Measurements from ENCODE around the gene KDM6A.
"Not testable (repeated sequence)": the region's sequence is repeated elsewhere in the genome, so short reads cannot be mapped to it uniquely, and the experiment has no call there.

Gene KDM6A

DNA sequence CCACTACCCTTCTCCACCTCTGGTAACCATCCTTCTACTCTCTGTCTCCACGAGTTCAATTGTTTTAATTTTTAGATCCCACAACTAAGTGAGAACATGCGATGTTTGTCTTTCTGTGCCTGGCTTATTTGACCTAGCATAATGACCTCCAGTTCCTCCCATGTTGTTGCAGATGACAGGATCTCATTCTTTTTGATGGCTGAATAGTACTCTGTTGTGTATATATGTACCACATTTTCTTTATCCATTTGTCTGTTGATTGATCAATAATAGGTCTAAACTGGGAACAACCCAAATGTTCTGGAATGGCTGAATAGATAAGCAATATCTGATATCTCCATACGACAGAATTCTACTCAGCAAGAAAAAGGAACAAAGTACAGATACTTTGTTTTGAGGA lies 260.5 kb downstream of the KDM6A start:
- no peak for DNase-seq

DNA sequence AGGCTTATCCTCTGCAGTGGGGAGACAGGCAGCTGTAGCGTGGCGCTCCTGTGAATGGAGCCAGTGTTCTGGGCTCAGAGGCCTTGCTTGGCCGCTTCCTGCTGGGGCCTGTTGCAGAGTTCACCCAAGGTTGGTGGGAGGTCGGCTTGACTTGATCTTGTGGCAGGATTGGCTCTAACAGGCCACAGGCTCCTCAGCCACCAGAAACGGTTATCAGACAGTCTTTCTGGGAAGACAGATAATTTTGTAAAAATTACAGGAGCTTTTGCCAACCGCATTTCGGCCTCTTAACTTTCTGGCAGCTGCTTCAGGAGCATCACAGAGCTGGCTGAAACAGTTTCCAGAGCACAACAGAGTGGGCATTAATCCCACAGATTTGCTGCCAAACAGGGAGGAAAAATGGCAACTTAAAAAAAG lies 261.3 kb downstream of the KDM6A start:
- DNase-seq = no peak

DNA sequence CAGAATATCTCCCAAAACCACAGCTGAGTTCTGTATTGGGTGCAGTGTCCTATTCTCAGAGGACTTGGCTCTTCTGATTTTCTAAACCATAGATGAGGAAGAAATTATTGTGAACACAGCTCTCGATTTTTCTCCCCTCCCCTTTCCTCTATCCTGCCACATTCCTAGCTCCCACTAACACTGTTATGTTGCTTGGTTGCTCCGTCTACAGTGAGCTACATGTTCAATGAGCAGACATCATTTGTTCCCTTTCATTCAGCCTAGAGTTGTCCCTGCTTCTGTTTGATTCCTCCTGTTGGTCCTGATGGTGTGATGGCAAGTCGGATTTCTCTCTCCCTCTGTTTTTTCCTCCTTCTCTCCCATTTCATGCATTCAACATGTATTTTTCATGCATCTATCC lies 261.8 kb downstream of the KDM6A start:
- no peak for DNase-seq

DNA sequence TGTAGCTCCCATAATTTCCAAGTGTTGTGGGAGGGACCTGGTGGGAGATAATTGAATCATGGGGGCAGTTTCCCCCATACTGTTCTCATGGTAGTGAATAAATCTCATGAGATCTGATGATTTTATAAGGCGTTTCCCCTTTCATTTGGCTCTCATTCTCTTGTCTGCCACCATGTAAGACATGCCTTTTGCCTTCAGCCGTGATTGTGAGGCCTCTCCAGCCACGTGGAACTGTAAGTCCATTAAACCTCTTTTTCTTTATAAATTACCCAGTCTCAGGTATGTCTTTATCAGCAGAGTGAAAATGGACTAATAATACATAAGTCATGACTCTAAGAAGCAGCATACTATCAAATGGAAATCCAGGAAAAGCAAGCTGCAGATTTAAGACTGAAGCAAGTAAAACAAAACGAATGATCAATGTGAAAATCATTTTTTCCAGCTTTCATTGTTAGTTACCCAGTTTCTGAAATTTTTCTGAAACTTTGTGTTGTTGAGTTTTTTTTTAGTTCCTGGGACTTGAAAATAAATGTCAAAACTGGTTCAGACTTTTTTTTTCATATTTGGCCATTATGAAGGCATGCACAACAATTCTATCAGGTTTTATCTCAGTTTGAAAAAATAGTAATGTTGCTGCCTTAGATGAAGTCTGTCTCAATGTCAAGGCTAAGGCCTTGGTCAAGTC lies 262.5 kb downstream of the KDM6A start:
- not testable (repeated sequence) for DNase-seq

DNA sequence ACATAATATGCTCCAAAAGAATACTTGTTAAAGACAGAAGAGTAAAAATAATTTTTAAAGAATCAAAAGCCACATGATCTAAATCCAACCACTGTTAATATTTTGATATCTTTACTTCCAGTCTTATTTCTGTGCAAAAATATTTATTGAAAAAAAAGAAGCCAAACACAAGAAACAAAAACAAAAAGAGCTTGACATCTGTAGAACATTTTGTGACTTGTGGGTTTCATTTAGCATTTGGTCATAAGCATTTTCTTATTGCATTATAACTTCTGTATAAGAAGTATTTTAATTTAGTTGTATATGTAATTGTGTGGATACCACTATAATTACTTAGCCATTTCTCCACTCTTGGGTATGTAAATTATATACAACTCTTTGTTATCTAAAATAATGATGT lies 264.5 kb downstream of the KDM6A start:
- DNase-seq = no peak

DNA sequence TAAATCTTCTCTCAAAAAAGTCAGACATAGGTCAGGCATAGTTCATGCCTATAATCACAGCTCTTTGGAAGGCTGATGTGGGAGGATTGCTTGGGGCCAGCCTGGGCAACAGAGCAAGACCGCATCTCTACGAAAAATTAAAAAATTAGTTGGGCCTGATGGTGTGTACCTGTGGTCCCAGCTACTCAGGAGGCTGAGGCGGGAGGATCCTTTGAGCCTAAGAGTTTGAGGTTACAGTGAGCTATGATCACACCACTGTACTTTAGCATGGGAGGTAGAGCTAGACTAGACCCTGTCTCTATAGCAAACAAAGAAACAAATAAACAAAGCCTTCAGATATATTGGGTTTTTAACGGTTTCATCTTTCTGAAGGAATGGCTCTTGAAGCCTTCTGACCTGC lies 265.5 kb downstream of the KDM6A start:
- no peak for DNase-seq

DNA sequence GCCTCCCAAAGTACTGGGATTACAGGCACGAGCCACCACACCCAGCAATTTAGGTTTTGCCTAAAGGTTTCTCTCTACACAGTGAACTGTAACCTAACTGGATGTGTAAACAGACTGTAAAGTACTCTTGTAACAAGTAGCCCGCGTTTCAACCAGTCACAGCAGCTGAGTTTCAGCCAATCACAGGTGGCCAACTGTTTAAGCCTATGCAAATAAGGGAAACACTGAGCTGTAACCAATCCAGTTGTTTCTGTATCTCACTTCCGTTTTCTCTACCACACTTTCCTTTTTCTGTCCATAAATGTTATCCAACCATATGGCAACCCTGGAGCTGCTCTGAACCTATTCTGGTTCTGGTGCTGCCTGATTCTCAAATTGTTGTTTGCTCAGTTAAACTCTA lies 267.8 kb downstream of the KDM6A start:
- DNase-seq = no peak

DNA sequence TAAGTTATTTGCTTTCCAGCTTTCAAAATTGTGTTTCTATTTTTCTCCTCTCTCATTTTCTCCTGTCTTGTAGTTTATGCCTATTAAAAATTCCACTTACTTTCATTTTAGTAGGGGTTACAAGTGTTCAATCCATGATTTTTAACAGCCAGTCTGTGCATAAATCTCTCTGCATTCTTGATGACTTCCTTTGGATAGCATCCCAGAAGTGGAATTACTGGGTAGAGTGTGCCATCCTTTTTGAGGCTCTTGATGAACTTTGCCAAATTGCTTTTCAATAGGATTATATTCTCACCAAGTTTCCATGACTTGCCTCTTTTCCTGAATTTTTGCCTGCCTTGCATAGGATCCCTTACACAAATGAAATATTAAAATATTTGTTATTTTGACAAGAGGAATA lies 269.2 kb downstream of the KDM6A start:
- DNase-seq = no peak

DNA sequence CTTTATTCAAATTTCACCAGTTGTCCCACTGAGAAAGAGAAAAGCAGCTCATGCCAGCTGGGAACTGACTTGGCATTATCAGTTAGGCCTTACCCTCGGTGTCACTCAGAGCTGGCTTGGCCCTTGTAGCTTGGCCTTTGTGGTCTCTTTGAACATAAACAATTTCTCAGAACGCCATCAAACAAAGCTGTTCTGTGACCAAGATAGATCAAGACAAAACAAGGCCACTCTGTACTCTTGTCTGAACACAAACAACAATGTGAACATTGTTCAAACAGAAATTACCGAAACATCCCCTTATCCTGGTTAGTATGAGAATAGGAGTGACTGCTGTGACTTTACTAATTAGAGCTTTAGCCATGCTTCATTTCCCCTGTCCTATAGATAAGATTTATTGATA lies 270.5 kb downstream of the KDM6A start:
- no peak for DNase-seq

DNA sequence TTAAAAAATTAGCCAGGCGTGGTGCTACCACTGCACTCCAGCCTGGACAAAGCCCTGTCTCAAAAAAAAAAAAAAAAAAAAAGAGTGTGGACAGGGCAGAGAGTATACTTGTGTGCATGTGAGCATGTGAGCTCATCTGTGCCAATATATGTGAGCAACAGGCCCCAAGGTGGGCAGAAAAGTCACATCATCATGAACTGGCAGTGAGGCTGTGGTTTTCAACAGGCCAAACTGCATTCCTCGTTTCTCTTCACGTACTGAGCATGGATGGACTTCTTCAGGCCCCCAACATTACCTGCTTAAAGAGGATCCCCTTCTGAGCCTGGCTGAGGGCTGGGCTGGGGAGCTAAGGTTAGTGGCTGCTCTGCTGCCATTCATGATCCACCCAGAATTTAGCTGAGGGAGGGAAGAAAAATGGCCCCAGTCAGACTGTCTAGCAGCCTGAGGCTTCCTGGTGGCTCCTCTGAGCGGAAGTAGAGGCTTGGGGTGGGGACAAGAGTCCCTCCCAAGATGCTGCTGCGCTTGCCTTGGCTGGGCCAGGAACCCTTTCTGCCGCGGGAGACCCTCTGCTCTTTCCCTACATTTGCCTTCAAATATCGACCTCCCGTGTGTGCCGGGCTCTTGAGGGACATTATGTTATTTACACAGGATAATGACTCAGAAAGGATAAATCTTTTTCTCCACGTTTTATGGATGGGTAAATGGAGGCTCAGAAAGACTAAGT lies 272.7 kb downstream of the KDM6A start:
- DNase-seq = no peak

DNA sequence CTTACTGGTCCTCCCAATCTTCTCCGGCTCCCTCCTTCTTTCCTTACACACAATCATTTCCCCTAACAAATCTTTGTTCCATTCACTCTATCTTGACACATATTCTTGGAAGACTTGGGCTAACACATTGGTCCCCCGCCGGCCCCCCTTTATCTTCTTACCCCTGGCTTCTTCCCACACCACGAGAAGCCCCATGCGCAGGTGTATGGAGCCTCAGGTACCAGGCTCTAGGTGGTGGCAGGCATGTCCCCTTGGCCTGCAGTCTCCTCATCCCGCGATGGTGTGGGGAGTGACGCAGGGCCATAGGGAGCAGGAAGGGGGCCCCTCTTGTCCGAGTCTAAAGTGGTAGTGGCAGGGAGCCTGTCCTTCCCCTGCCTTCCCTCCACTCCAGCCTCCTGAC lies 277.8 kb downstream of the KDM6A start:
- DNase-seq = no peak

DNA sequence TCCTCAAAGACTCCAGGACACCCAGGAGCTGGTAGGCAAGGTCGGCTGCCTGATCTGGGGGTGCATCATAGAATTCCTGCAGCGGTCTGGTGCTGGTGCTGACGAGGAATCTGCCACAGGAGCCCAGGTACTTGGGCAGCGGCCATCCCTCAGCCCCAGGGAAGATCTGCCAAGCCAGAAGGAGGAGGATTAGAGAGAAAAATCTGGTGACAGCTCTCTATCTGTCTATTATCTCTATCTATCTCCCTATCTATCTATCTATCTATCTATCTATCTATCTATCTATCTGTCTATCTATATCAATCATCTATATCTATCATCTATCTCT lies 281.0 kb downstream of the KDM6A start:
- no peak for DNase-seq

DNA sequence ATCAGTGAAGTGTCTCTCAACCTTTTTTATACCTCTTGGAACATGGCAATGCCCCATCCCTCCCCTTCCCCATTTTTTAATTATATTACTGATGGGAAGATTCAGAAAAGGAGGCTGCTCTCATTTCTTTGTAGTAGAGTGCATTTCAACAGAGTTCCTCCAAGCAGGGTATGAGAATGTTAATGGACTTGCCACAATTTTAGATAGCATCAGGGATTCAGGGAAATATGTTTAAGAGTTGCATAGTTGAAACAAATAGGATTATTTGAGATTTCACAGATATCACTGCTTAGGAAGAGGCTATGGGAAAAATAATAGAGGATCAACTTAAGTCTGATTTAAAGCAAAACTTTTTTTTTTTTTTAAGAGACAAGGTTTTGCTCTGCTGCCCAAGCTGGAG lies 281.5 kb downstream of the KDM6A start:
- DNase-seq = no peak

DNA sequence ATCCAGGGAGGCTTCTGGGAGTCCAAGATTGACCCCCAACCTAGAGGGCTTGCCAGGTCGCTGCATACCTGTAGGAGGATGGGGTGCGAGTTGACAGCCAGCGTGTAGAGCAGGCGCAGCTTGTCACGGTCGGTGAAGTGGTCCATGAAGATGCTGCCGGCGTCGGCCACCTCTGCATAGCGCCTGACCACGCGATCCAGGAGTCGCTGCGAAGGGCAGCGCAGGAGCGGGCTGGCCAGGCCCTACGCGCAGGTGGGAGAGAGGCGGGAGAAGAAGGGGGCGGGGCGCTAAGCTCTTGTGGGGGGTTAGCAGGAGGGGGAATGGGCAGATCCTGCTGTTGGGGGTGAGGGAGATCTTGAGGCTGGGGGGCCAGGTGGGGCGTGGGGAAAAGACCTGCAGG lies 284.7 kb downstream of the KDM6A start:
- DNase-seq = no peak
